H1 (cell line): ENCODE measurements around the gene RNF168. TPM values are rescaled to one million over a fixed set of nuclear protein-coding genes. Genes with fewer than 3 reads are reported as not detected.

ENCODE experiments used
- CTCF ChIA-PET: fragments of 300-600 bp; sonication (Branson Sonifier 250); formaldehyde crosslinking; loops from one replicate; lab custom pipeline; 2021; ENCODE audit not compliant: partially characterized antibody; lab: Charles Lee
- POLR2A ChIA-PET: fragments of 300-600 bp; sonication (Branson Sonifier 250); formaldehyde crosslinking; loops from one replicate; lab custom pipeline; 2021; ENCODE audit warnings: inconsistent platforms; ENCODE audit not compliant: partially characterized antibody; lab: Charles Lee
- DNase-seq, 2 experiments: peaks; one replicate each; pipeline versions ENCODE4 v3.0.0 to v3.0.0-alpha.2; 2010 to 2022; ENCODE audit warnings: low spot score in 2 of 2, low read depth in 1 of 2, mixed read lengths in 1 of 2
- FAIRE-seq: peaks from 2 replicates; lab custom pipeline; 2011; peaks lifted over from hg19 to GRCh38; lab: Jason Lieb, UNC
- H2AFZ ChIP-seq: 2 replicates; pipeline ENCODE4 v1.8.1; 2012; ENCODE audit warnings: low read length, inconsistent platforms
- H2AK5ac ChIP-seq: 2 replicates; pipeline ENCODE4 v1.6.1; 2013; ENCODE audit warnings: low read depth, low read length
- H2BK120ac ChIP-seq: replicated peaks from 2 replicates; pipeline ENCODE3; 2013; ENCODE audit warnings: low read depth, low read length, inconsistent platforms
- H2BK12ac ChIP-seq: 2 replicates; pipeline ENCODE4 v1.6.1; 2013; ENCODE audit warnings: low read depth, low read length
- H2BK15ac ChIP-seq: 2 replicates; pipeline ENCODE4 v1.6.1; 2013; ENCODE audit warnings: low read length
- H2BK20ac ChIP-seq: 2 replicates; pipeline ENCODE4 v1.6.1; 2013; ENCODE audit warnings: low read length
- H2BK5ac ChIP-seq: 2 replicates; pipeline ENCODE4 v1.6.1; 2013; ENCODE audit warnings: low read depth, low read length
- H3K14ac ChIP-seq: 2 replicates; pipeline ENCODE4 v1.6.1; 2013; ENCODE audit warnings: inconsistent platforms; ENCODE audit not compliant: insufficient read length
- H3K18ac ChIP-seq: 2 replicates; pipeline ENCODE4 v1.6.1; 2013; ENCODE audit warnings: low read length; ENCODE audit errors: extremely low read depth
- H3K23ac ChIP-seq: 2 replicates; pipeline ENCODE4 v1.6.1; 2013; ENCODE audit warnings: inconsistent platforms; ENCODE audit not compliant: insufficient read length
- H3K23me2 ChIP-seq: 2 replicates; pipeline ENCODE4 v1.6.1; 2013; ENCODE audit warnings: low read depth, low read length
- H3K27ac ChIP-seq: 2 replicates; pipeline ENCODE4 v1.6.1; 2011; ENCODE audit warnings: low read depth, low read length, inconsistent platforms
- H3K27me3 ChIP-seq, 4 experiments: replicated peaks in 1 of 4; 1 replicate in 1 of 4; 2 replicates in 3 of 4; pipeline versions ENCODE4 v1.6.1 to v1.8.1; 2011 to 2013; ENCODE audit warnings: low read length in 3 of 4, mild to moderate bottlenecking in 3 of 4, inconsistent platforms in 2 of 4, mixed read lengths in 2 of 4, moderate library complexity in 1 of 4; ENCODE audit not compliant: control insufficient read depth in 3 of 4, insufficient read depth in 3 of 4; ENCODE audit errors: extremely low read depth in 1 of 4
- H3K36me3 ChIP-seq, 4 experiments: 2 replicates each; pipeline versions ENCODE4 v1.6.1 to v1.8.1; 2011 to 2013; ENCODE audit warnings: mild to moderate bottlenecking in 4 of 4, low read length in 3 of 4, moderate library complexity in 2 of 4, control low read depth in 1 of 4, inconsistent platforms in 1 of 4; ENCODE audit not compliant: insufficient read depth in 4 of 4, control insufficient read depth in 2 of 4
- H3K4ac ChIP-seq: replicated peaks from 2 replicates; pipeline ENCODE3; 2013; ENCODE audit warnings: low read length, low read depth, mixed read lengths, inconsistent platforms; ENCODE audit not compliant: insufficient read length
- H3K4me1 ChIP-seq, 4 experiments: replicated peaks in 1 of 4; 1 replicate in 1 of 4; 2 replicates in 3 of 4; pipeline versions ENCODE4 v1.6.1 to v1.8.1; 2011 to 2013; ENCODE audit warnings: low read length in 3 of 4, inconsistent platforms in 2 of 4, mixed read lengths in 1 of 4; ENCODE audit not compliant: insufficient read depth in 4 of 4, control insufficient read depth in 3 of 4
- H3K4me2 ChIP-seq, 2 experiments: 2 replicates each; pipeline versions ENCODE4 v1.6.1 to v1.8.1; 2011 to 2013; ENCODE audit warnings: low read depth in 2 of 2, low read length in 2 of 2, control low read depth in 1 of 2, inconsistent platforms in 1 of 2, mild to moderate bottlenecking in 1 of 2; ENCODE audit not compliant: insufficient read depth in 1 of 2
- H3K4me3 ChIP-seq, 4 experiments: fragments of 200-600, 300-600 bp in 1 of 4; sonication (generic), shearing (Covaris generic), sonication (Bioruptor Twin) in 1 of 4; 2 replicates each; pipeline versions ENCODE4 v1.5.1 to v1.8.1; 2011 to 2016; ENCODE audit warnings: low read length in 4 of 4, low read depth in 3 of 4, control low read depth in 2 of 4, inconsistent platforms in 2 of 4, mild to moderate bottlenecking in 2 of 4, mixed read lengths in 1 of 4, moderate library complexity in 1 of 4; ENCODE audit not compliant: insufficient read depth in 2 of 4; ENCODE audit errors: extremely low read depth in 1 of 4
- H3K56ac ChIP-seq: replicated peaks from 2 replicates; pipeline ENCODE3; 2013; ENCODE audit warnings: low read depth, mild to moderate bottlenecking, mixed read lengths, low read length, inconsistent platforms; ENCODE audit not compliant: insufficient read length
- H3K79me1 ChIP-seq: 2 replicates; pipeline ENCODE4 v1.6.1; 2013; ENCODE audit warnings: low read depth, low read length, control low read depth
- H3K79me2 ChIP-seq, 2 experiments: 2 replicates each; pipeline versions ENCODE4 v1.6.1 to v1.8.1; 2012 to 2013; ENCODE audit warnings: low read length in 2 of 2, mild to moderate bottlenecking in 2 of 2, inconsistent platforms in 1 of 2; ENCODE audit not compliant: insufficient read depth in 2 of 2, control insufficient read depth in 1 of 2
- H3K9ac ChIP-seq, 4 experiments: replicated peaks in 1 of 4; 1 replicate in 1 of 4; 2 replicates in 3 of 4; pipeline versions ENCODE4 v1.6.1 to v1.8.1; 2011 to 2013; ENCODE audit warnings: low read depth in 3 of 4, low read length in 3 of 4, control low read depth in 2 of 4, mild to moderate bottlenecking in 2 of 4, moderate library complexity in 2 of 4, inconsistent platforms in 1 of 4; ENCODE audit errors: extremely low read depth in 1 of 4
- H3K9me3 ChIP-seq, 2 experiments: 2 replicates each; pipeline versions ENCODE4 v1.6.1 to v1.8.1; 2012 to 2013; ENCODE audit warnings: mild to moderate bottlenecking in 2 of 2, moderate library complexity in 2 of 2, control low read depth in 1 of 2, inconsistent platforms in 1 of 2, low read depth in 1 of 2, low read length in 1 of 2, mixed read lengths in 1 of 2; ENCODE audit not compliant: insufficient read depth in 2 of 2
- H4K20me1 ChIP-seq, 2 experiments: replicated peaks in 1 of 2; 2 replicates each; pipeline versions ENCODE3 to v1.8.1; 2011 to 2013; ENCODE audit warnings: inconsistent platforms in 2 of 2, low read length in 2 of 2, mild to moderate bottlenecking in 1 of 2; ENCODE audit not compliant: insufficient read depth in 2 of 2, control insufficient read depth in 1 of 2
- H4K5ac ChIP-seq: 2 replicates; pipeline ENCODE4 v1.6.1; 2013; ENCODE audit warnings: low read length, low read depth, mixed read lengths, inconsistent platforms; ENCODE audit not compliant: insufficient read length
- H4K8ac ChIP-seq: 2 replicates; pipeline ENCODE4 v1.8.0; 2013; ENCODE audit warnings: mild to moderate bottlenecking, moderate library complexity, low read length, inconsistent platforms; ENCODE audit not compliant: insufficient read depth; ENCODE audit errors: extremely low read depth
- H4K91ac ChIP-seq: replicated peaks from 2 replicates; pipeline ENCODE3; 2013; ENCODE audit warnings: low read length, mixed read lengths, inconsistent platforms; ENCODE audit not compliant: insufficient read length
- ASH2L ChIP-seq: fragments of 200-600, 300-600 bp; sonication (generic); IDR thresholded peaks from one replicate; pipeline ENCODE4 v1.7.1; 2017; ENCODE audit warnings: low read length
- FOSL1 ChIP-seq: IDR thresholded peaks from 2 replicates; pipeline ENCODE4 v1.6.1; 2011; ENCODE audit warnings: mild to moderate bottlenecking, low read depth, low read length, moderate library complexity; ENCODE audit not compliant: insufficient read depth
- HDAC2 ChIP-seq, 2 experiments: fragments of 300-600 bp in 1 of 2; sonication (generic) in 1 of 2; IDR thresholded peaks; 2 replicates each; pipeline ENCODE4 v1.6.1; 2011 to 2012; ENCODE audit warnings: low read depth in 2 of 2, low read length in 2 of 2, mild to moderate bottlenecking in 2 of 2, moderate library complexity in 2 of 2, borderline replicate concordance in 1 of 2, inconsistent platforms in 1 of 2
- JUND ChIP-seq: IDR thresholded peaks from 2 replicates; pipeline ENCODE4 v1.6.1; 2011; ENCODE audit warnings: mild to moderate bottlenecking, improper control_type of control experiment, low read length
- KDM5A ChIP-seq: fragments of 200-600 bp; IDR thresholded peaks from 2 replicates; pipeline ENCODE4 v1.7.1; 2012; ENCODE audit warnings: mild to moderate bottlenecking, low read length, inconsistent platforms, mixed read lengths
- PHF8 ChIP-seq: fragments of 200-600 bp; sonication (generic); conservative IDR thresholded peaks from 2 replicates; pipeline ENCODE4 v1.7.1; 2012; ENCODE audit warnings: low read depth, mild to moderate bottlenecking, inconsistent platforms, low read length, moderate library complexity
- POLR2A ChIP-seq, 2 experiments: IDR thresholded peaks; 1 replicate in 1 of 2; 2 replicates in 1 of 2; pipeline ENCODE4 v1.6.1; 2011; ENCODE audit warnings: low read depth in 2 of 2, low read length in 2 of 2, mild to moderate bottlenecking in 2 of 2; ENCODE audit errors: control extremely low read depth in 1 of 2
- RXRA ChIP-seq: IDR thresholded peaks from 2 replicates; pipeline ENCODE4 v1.6.1; 2011; ENCODE audit warnings: low read depth, mild to moderate bottlenecking, low read length, moderate library complexity; ENCODE audit not compliant: insufficient read depth
- SIX5 ChIP-seq: IDR thresholded peaks from 2 replicates; pipeline ENCODE4 v1.6.1; 2011; ENCODE audit warnings: mild to moderate bottlenecking, low read depth, low read length
- ZNF274 ChIP-seq: IDR thresholded peaks from 2 replicates; pipeline ENCODE4 v1.7.0; 2012; ENCODE audit warnings: low read length, borderline replicate concordance; ENCODE audit errors: extremely low read depth
- WGBS, 2 experiments: shearing (Covaris generic) in 1 of 2; methylation state at CpG; one replicate each; pipeline versions ENCODE4 v1.1.6 to v1.1.7; 2013 to 2015; ENCODE audit warnings: low lambda C conversion rate in 2 of 2, mixed read lengths in 2 of 2, inconsistent platforms in 1 of 2, low coverage in 1 of 2, missing lambda C conversion rate in 1 of 2; ENCODE audit not compliant: insufficient replicate concordance in 2 of 2, insufficient coverage in 1 of 2, insufficient read length in 1 of 2; ENCODE audit errors: extremely low coverage in 1 of 2, missing lambda C conversion rate in 1 of 2; 5-methylcytosine and 5-hydroxymethylcytosine counted together
- polyA plus RNA-seq, 7 experiments: library from polyadenylated mRNA; depleted of rRNA in 3 of 7; stranded (reverse) in 5 of 7; unstranded in 2 of 7; fragments of >200 nt in 5 of 7; fragments of 200-250 nt in 2 of 7; gene quantifications; 1 replicate in 5 of 7; 2 replicates in 1 of 7; 4 replicates in 1 of 7; pipeline versions ENCODE4 v1.2.1 to v1.2.3, GENCODE V29; 2011 to 2013; ENCODE audit warnings: missing spikeins in 2 of 7, mixed read lengths in 2 of 7
- total RNA-seq: library from RNA; stranded (reverse); fragmentation: NEBNext Ultra II Directional; extraction: Animal tissue kit (Norgen Biotek cat#: 25700); gene quantifications from 2 replicates; pipeline ENCODE4 v1.2.1, GENCODE V29; 2021
- TF ChIP-seq, protein P1 (sequence below): IDR thresholded peaks from 2 replicates; pipeline ENCODE4 v1.6.1; 2011; ENCODE audit warnings: low read depth, mild to moderate bottlenecking, low read length; ENCODE audit not compliant: insufficient read depth

RNF168 gene
- total and polyA plus RNA-seq, 2 of the 8 experiments (the other 6 are each of a cell fraction or from before 2014, with no cell fraction given): 6.3 to 63.5 TPM

DNA sequence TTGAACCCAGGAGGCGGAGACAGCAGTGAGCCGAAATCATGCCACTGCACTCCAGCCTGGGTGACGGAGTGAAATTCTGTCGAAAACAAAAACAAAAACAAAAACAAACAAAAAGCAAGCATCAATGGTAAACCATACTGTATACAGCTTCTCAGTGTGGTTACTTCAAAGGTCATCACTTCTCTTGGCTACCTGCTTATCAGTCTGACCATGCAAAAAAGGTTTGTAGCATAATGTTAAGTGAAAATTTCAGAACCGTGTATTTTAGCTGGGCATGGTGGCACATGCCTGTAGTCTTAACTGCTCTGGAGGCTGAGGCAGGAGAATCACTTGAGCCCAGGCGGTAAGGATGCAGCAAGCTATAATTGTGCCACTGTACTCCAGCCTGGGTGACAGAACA is 75.5 kb downstream of the RNF168 start:
- H3K23ac ChIP-seq: no peak overlapping the region
- no peak overlapping the region for H4K5ac ChIP-seq
- no peak overlapping the region for H3K9ac ChIP-seq
- 91% methylated on average over 6 of the region's 6 CpGs; no CpG with 5 or more reads in 1 of the 2 experiments for WGBS, 2 experiments
- H3K4me3 ChIP-seq: no peak overlapping the region
- no peaks in the 10 kb centered on the region for H3K9me3 ChIP-seq
- H2BK5ac ChIP-seq: no peak overlapping the region
- no peak overlapping the region for H2BK15ac ChIP-seq
- no peak overlapping the region for H4K91ac ChIP-seq
- peaks cover 5 to 24% of the 10 kb centered on the region in 2 experiments for H4K20me1 ChIP-seq
- H3K36me3 ChIP-seq: peaks cover 0 to 8% (median 0%) of the 10 kb centered on the region in 4 experiments; a peak in 2 of 8 replicates
- POLR2A ChIA-PET: no interaction called here
- H2BK120ac ChIP-seq: no peak overlapping the region
- H2BK20ac ChIP-seq: no peak overlapping the region
- H2BK12ac ChIP-seq: no peak overlapping the region
- H4K8ac ChIP-seq: no peak overlapping the region
- no peak overlapping the region for H3K14ac ChIP-seq
- H3K4me2 ChIP-seq: no peak overlapping the region
- H3K27ac ChIP-seq: no peak overlapping the region
- FAIRE-seq (no peak), DNase-seq (no peak)
- H2AK5ac ChIP-seq: no peak overlapping the region
- H2AFZ ChIP-seq: no peak overlapping the region
- no peaks in the 10 kb centered on the region for H3K27me3 ChIP-seq
- peaks cover 6% of the 10 kb centered on the region for H3K79me1 ChIP-seq
- peaks cover 11% of the 10 kb centered on the region for H3K23me2 ChIP-seq
- peaks cover 0 to 1% (median 0%) of the 10 kb centered on the region in 4 experiments; a peak in 4 of 7 replicates for H3K4me1 ChIP-seq
- H3K79me2 ChIP-seq: peaks cover 47 to 91% of the 10 kb centered on the region in 2 experiments
- no peak overlapping the region for H3K18ac ChIP-seq
- CTCF ChIA-PET: no interaction called here
- no peak overlapping the region for H3K4ac ChIP-seq
- TF ChIP-seq ZNF274 (no peak), KDM5A (no peak), PHF8 (no peak), RXRA (no peak), HDAC2 (IDR thresholded peaks at IDR 0.05; ENCODE audit: borderline replicate concordance in 1 of 2, low read depth in 2 of 2, low read length in 2 of 2) (no peak), JUND (no peak), ASH2L (no peak), POLR2A (IDR thresholded peaks at IDR 0.05; ENCODE audit: control extremely low read depth in 1 of 2, low read depth in 2 of 2, low read length in 2 of 2) (no peak), SIX5 (no peak), FOSL1 (no peak)
- TF ChIP-seq, protein P1, sequence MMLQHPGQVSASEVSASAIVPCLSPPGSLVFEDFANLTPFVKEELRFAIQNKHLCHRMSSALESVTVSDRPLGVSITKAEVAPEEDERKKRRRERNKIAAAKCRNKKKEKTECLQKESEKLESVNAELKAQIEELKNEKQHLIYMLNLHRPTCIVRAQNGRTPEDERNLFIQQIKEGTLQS: no peak
- no peak overlapping the region for H3K56ac ChIP-seq
